CD8-positive, alpha-beta memory T cell (primary cell): Measurements from ENCODE around the gene TREH. TPM values are rescaled to one million over a fixed set of nuclear protein-coding genes. Genes with fewer than 3 reads are reported as not detected.
"Not testable (repeated sequence)": the region's sequence is repeated elsewhere in the genome, so short reads cannot be mapped to it uniquely, and the experiment has no call there.

Source experiments
- CTCF ChIA-PET: fragments of 350-600 bp; sonication (Branson Sonifier 250); formaldehyde crosslinking; loops from one replicate; lab custom pipeline; 2021; ENCODE audit warnings: antibody characterized with exemption; lab: Charles Lee
- POLR2A ChIA-PET: fragments of 350-600 bp; sonication (Branson Sonifier 250); formaldehyde crosslinking; loops from one replicate; lab custom pipeline; 2021; ENCODE audit warnings: antibody characterized with exemption; lab: Charles Lee
- DNase-seq, 5 donors: peaks; one replicate each; pipeline versions ENCODE4 v3.0.0 to v3.0.0-alpha.2; 2020 to 2022; ENCODE audit warnings: mixed read lengths in 1 of 5
- H3K27ac ChIP-seq: one replicate; pipeline ENCODE4 v1.7.0; 2013; ENCODE audit warnings: low read depth, mild to moderate bottlenecking, low read length, moderate library complexity
- H3K27me3 ChIP-seq: 2 replicates; pipeline ENCODE4 v1.7.0; 2013; ENCODE audit warnings: low read length, mild to moderate bottlenecking; ENCODE audit not compliant: insufficient read depth, poor library complexity, severe bottlenecking
- H3K36me3 ChIP-seq: 2 replicates; pipeline ENCODE4 v1.7.0; 2013; ENCODE audit warnings: mild to moderate bottlenecking, low read length, moderate library complexity; ENCODE audit not compliant: insufficient read depth
- H3K4me1 ChIP-seq: 2 replicates; pipeline ENCODE4 v1.7.0; 2013; ENCODE audit warnings: mild to moderate bottlenecking, low read length, moderate library complexity; ENCODE audit not compliant: insufficient read depth
- H3K4me3 ChIP-seq: 2 replicates; pipeline ENCODE4 v1.7.0; 2013; ENCODE audit warnings: mild to moderate bottlenecking, low read length
- H3K9me3 ChIP-seq: 2 replicates; pipeline ENCODE4 v1.7.0; 2013; ENCODE audit warnings: mild to moderate bottlenecking, low read length
- H3K27ac Mint-ChIP-seq, 8 donors: one replicate each; pipeline ENCODE4 v1.8.0; 2020 to 2021; ENCODE audit warnings: mixed read lengths in 8 of 8, mild to moderate bottlenecking in 6 of 8, inconsistent platforms in 3 of 8, moderate library complexity in 3 of 8
- H3K27me3 Mint-ChIP-seq, 2 donors: one replicate each; pipeline ENCODE4 v1.8.0; 2020 to 2021; ENCODE audit warnings: mixed read lengths in 2 of 2, mild to moderate bottlenecking in 1 of 2, moderate library complexity in 1 of 2
- H3K36me3 Mint-ChIP-seq, 3 donors: one replicate each; pipeline ENCODE4 v1.8.0; 2020 to 2021; ENCODE audit warnings: mixed read lengths in 3 of 3, inconsistent platforms in 1 of 3, mild to moderate bottlenecking in 1 of 3
- H3K4me1 Mint-ChIP-seq, 3 donors: one replicate each; pipeline ENCODE4 v1.8.0; 2020 to 2021; ENCODE audit warnings: mixed read lengths in 3 of 3, inconsistent platforms in 1 of 3, mild to moderate bottlenecking in 1 of 3
- H3K4me3 Mint-ChIP-seq, 7 donors: one replicate each; pipeline ENCODE4 v1.8.0; 2020 to 2021; ENCODE audit warnings: mixed read lengths in 7 of 7, mild to moderate bottlenecking in 6 of 7, moderate library complexity in 4 of 7, inconsistent platforms in 2 of 7
- H3K9me3 Mint-ChIP-seq, 5 donors: one replicate each; pipeline ENCODE4 v1.8.0; 2020 to 2022; ENCODE audit warnings: mixed read lengths in 5 of 5, mild to moderate bottlenecking in 3 of 5, moderate library complexity in 2 of 5, inconsistent platforms in 1 of 5
- polyA plus RNA-seq: library from polyadenylated mRNA; unstranded; fragments of 300-500 nt; fragmentation: Illumina TruSeq; gene quantifications from one replicate; pipeline ENCODE4 v1.2.3, GENCODE V29; 2021
- total RNA-seq, 2 experiments: library from RNA; stranded (reverse); gene quantifications; one replicate each; pipeline ENCODE4 v1.2.3, GENCODE V29; 2021

TREH gene
- total RNA-seq (not detected), polyA plus RNA-seq (not detected)

DNA sequence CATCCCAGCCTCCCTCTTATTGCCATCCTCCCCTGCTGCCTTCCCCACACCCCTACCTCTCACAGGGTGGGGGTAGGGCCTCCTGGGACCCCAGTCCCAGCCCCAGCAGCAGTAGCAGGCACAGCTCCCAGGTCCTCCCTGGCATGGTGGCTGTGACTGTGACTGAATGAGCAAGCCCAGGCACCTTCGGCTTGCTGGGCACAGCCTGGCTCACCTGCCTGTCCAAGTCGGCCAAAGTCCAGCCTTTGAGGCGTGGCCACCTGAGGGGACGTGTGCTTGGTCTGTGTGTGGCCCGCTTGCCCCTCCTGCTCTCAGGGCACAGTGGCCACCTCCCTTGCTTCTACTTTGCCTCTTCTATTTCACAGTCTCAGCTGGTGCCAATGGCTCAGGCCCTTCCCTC, at the start of gene TREH:
TSS of gene TREH (minus strand) at position 168 of the 400 bp plus-strand sequence. CDS start at position 145, 23 bp downstream.
- no peak within 1 kb of the TSS for H3K4me3 Mint-ChIP-seq
- DNase-seq, result no peak
- Histone ChIP-seq H3K4me1 (no peaks in the 10 kb centered on the region), H3K9me3 (no peaks in the 10 kb centered on the region), H3K27ac (no peak within 1 kb of the TSS), H3K4me3 (no peak within 1 kb of the TSS), H3K27me3 (no peaks in the 10 kb centered on the region), H3K36me3 (no peaks in the 10 kb centered on the region)
- peak within 1 kb of the TSS in 1 of 8 donors; percentile 54 for H3K27ac Mint-ChIP-seq
- ChIA-PET POLR2A (no interaction called here), CTCF (no interaction called here)
- H3K4me1 Mint-ChIP-seq, result no peaks in the 10 kb centered on the region
- H3K9me3 Mint-ChIP-seq, result peaks cover 0 to 2% (median 0%) of the 10 kb centered on the region in 5 donors
- H3K36me3 Mint-ChIP-seq, result no peaks in the 10 kb centered on the region
- H3K27me3 Mint-ChIP-seq, result no peaks in the 10 kb centered on the region

- CTCF ChIA-PET, H3K4me3 Mint-ChIP-seq, H3K4me1 ChIP-seq, DNase-seq, H3K4me3 ChIP-seq, H3K9me3 Mint-ChIP-seq, H3K36me3 ChIP-seq, H3K4me1 Mint-ChIP-seq, H3K9me3 ChIP-seq, H3K27me3 ChIP-seq, H3K27ac ChIP-seq, H3K27ac Mint-ChIP-seq, H3K36me3 Mint-ChIP-seq, POLR2A ChIA-PET: not testable (repeated sequence)
- H3K27me3 Mint-ChIP-seq, result peaks cover 8 to 20% of the 10 kb centered on the region in 2 donors
Measured at GRCh38 chr11:118728112-118728511, 48.7 kb upstream of the TREH start.

GRCh38 chr11:118727721-118728066, 48.2 kb upstream of the TREH start:
- DNase-seq, H3K4me3 ChIP-seq, H3K4me1 Mint-ChIP-seq, CTCF ChIA-PET, H3K27me3 ChIP-seq, H3K27ac Mint-ChIP-seq, POLR2A ChIA-PET, H3K4me1 ChIP-seq, H3K36me3 Mint-ChIP-seq, H3K27ac ChIP-seq, H3K9me3 ChIP-seq, H3K36me3 ChIP-seq, H3K4me3 Mint-ChIP-seq, H3K9me3 Mint-ChIP-seq: not testable (repeated sequence)
- H3K27me3 Mint-ChIP-seq, result peaks cover 8 to 20% of the 10 kb centered on the region in 2 donors

DNA sequence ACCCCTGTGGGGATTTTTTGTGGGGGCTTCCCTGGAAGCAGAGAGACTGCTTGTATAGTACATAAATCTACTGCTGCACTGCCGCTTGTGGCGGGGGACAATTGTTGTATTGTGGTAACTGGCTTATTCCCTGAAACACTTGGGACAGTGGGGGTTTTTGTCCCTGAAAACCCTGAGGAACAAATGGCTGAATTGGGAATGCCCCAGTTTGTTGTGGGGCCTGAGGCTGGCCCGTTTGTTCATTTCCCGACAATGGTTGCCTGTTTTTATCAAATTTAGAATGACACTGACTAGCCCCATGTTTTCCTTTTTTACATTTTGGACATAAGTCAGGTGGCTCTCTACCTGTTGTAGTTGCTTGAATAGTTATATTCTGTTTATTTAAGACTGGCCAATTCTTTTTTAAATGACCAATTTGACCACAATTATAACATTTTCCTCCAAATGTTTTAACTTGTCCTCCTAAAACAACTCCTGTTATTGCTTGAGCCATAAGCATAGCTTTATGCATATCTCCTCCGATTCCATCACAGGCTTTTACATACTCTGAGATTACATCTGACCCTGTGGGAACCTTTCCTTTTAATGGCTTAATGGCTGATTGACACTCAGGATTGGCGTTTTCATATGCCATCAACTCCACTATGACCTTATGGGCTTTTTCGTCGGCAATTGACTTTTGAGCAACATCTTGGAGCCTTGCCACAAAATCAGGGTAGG, 47.7 kb upstream of the TREH start:
- H3K36me3 Mint-ChIP-seq, H3K9me3 ChIP-seq, H3K27ac Mint-ChIP-seq, H3K4me3 ChIP-seq, DNase-seq, H3K27me3 ChIP-seq, H3K27ac ChIP-seq, H3K36me3 ChIP-seq, H3K4me1 Mint-ChIP-seq, CTCF ChIA-PET, H3K9me3 Mint-ChIP-seq, POLR2A ChIA-PET, H3K4me3 Mint-ChIP-seq, H3K4me1 ChIP-seq: not testable (repeated sequence)
- H3K27me3 Mint-ChIP-seq, result peaks cover 8 to 20% of the 10 kb centered on the region in 2 donors

DNA sequence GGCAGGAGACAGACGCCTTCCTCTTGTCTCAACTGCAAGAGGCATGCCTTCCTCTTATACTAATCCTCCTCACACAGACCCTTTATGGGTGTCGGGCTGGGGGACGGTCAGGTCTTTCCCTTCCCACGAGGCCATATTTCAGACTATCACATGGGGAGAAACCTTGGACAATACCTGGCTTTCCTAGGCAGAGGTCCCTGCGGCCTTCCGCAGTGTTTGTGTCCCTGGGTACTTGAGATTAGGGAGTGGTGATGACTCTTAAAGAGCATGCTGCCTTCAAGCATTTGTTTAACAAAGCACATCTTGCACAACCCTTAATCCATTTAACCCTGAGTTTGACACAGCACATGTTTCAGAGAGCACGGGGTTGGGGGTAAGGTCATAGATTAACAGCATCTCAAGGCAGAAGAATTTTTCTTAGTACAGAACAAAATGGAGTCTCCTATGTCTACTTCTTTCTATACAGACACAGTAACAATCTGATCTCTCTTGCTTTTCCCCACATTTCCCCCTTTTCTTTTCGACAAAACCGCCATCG, 42.1 kb upstream of the TREH start:
- H3K4me1 ChIP-seq, CTCF ChIA-PET, H3K4me3 Mint-ChIP-seq, H3K27me3 ChIP-seq, H3K27ac Mint-ChIP-seq, H3K9me3 Mint-ChIP-seq, H3K9me3 ChIP-seq, H3K27me3 Mint-ChIP-seq, H3K27ac ChIP-seq, H3K4me3 ChIP-seq, H3K36me3 Mint-ChIP-seq, POLR2A ChIA-PET, H3K4me1 Mint-ChIP-seq, DNase-seq, H3K36me3 ChIP-seq: not testable (repeated sequence)

DNA sequence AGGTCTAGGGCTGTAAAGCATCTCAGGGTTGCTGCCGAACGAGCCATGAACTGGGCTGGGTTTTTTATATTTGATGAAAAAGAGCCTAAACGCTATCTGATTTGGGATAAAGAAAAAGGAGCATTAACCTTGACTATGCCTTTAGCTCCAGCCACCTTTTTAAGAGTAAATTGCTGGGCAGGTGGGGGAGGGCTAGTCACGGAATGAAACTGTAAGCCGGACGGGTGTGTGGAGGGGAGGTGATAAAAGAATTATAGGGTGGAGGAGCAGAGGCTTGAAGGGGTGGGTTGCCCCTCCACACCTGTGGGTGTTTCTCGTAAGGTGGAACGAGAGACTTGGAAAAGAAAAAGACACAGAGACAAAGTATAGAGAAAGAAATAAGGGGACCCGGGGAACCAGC, 41.3 kb upstream of the TREH start:
- H3K36me3 ChIP-seq, DNase-seq, H3K36me3 Mint-ChIP-seq, H3K4me1 ChIP-seq, H3K9me3 ChIP-seq, H3K27me3 Mint-ChIP-seq, H3K9me3 Mint-ChIP-seq, H3K27me3 ChIP-seq, POLR2A ChIA-PET, CTCF ChIA-PET, H3K27ac ChIP-seq, H3K4me3 ChIP-seq, H3K4me1 Mint-ChIP-seq, H3K4me3 Mint-ChIP-seq: not testable (repeated sequence)
- H3K27ac Mint-ChIP-seq, result peak overlapping the region in 1 of 8 donors; percentile 29

DNA sequence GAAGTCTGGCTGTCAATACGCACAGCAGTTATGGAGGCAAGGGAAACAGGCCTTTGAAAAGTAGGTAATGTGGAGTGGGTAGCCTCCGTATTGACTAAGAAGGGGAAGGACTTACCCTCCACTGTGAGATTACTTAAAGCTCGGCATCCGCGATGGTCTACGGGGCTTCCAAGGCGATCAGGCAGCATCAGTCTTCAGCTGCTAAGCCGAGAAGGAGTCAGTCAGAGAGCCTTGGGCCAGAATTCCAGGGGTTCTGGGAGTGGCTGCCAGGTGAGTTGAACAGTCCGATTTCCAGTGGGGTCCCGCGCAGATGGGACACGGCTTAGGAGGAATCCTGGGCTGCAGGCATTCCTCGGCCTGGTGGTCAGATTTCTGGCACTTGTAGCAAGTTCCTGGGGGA, 40.6 kb upstream of the TREH start:
- H3K9me3 ChIP-seq, CTCF ChIA-PET, H3K4me1 Mint-ChIP-seq, H3K36me3 ChIP-seq, H3K4me3 ChIP-seq, H3K27me3 ChIP-seq, H3K36me3 Mint-ChIP-seq, H3K4me1 ChIP-seq, DNase-seq, H3K27ac ChIP-seq, H3K4me3 Mint-ChIP-seq, H3K27me3 Mint-ChIP-seq, H3K9me3 Mint-ChIP-seq, POLR2A ChIA-PET: not testable (repeated sequence)
- H3K27ac Mint-ChIP-seq, result peak overlapping the region in 1 of 8 donors; percentile 60

DNA sequence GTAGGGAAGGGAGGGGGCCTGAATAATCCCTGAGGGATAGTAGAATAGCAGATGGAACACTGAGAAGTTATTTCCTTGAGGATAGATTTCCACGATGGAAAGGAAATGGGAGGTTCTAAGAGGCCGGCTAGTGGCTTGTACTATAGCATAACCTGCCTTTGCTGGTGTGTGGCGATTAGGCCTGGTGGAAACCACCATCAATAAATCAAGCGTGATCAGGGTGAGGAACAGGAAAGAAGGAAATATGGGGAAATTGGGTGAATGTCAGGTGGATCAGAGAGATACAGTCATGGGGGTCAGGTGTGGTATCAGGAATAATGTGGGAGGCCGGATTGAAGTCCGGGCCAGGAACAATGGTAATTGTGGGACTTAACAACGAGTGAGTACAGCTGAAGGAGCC, 39.1 kb upstream of the TREH start:
- CTCF ChIA-PET, result not testable (repeated sequence)

More for the DNA sequence above, 39.1 kb upstream of the TREH start:
- DNase-seq, H3K27me3 ChIP-seq, POLR2A ChIA-PET, H3K36me3 ChIP-seq, H3K4me3 ChIP-seq, H3K27me3 Mint-ChIP-seq, H3K9me3 Mint-ChIP-seq, H3K27ac ChIP-seq, H3K9me3 ChIP-seq, H3K4me1 Mint-ChIP-seq, H3K4me1 ChIP-seq, H3K36me3 Mint-ChIP-seq, H3K4me3 Mint-ChIP-seq: not testable (repeated sequence)
- H3K27ac Mint-ChIP-seq, result peak overlapping the region in 1 of 8 donors; percentile 27
